AG04450 (cell line): ENCODE data around the gene TMEM87B. TPM values are rescaled to one million over a fixed set of nuclear protein-coding genes. Genes with fewer than 3 reads are reported as not detected.
"Not testable (repeated sequence)": the region's sequence is repeated elsewhere in the genome, so short reads cannot be mapped to it uniquely, and the experiment has no call there.

Experiments used
- CTCF ChIA-PET: fragments of 300-600, 350-600 bp; formaldehyde crosslinking; extraction: SDS; loops from one replicate; lab custom pipeline; 2022; ENCODE audit warnings: antibody characterized with exemption, inconsistent platforms; lab: Charles Lee
- POLR2A ChIA-PET: fragments of 350-600 bp; formaldehyde crosslinking; extraction: SDS; loops from one replicate; lab custom pipeline; 2021; ENCODE audit warnings: antibody characterized with exemption, inconsistent platforms; lab: Yijun Ruan, JAX
- DNase-seq: peaks from one replicate; pipeline ENCODE4 v3.0.0-alpha.2; 2011; ENCODE audit warnings: low read depth, low spot score
- H3K27ac ChIP-seq: one replicate; pipeline ENCODE4 v1.5.1; 2012; ENCODE audit warnings: low read depth, low read length, control low read depth
- H3K27me3 ChIP-seq: one replicate; pipeline ENCODE4 v1.6.0; 2012; ENCODE audit warnings: low read length; ENCODE audit not compliant: control insufficient read depth, insufficient read depth
- H3K4me3 ChIP-seq: 2 replicates; pipeline ENCODE4 v1.5.1; 2011; ENCODE audit warnings: mild to moderate bottlenecking, low read depth, low read length, control low read depth
- H3K9me3 ChIP-seq: 2 replicates; pipeline ENCODE4 v1.5.1; 2012; ENCODE audit warnings: low read length; ENCODE audit not compliant: control insufficient read depth, insufficient read depth
- CTCF ChIP-seq: IDR thresholded peaks from 2 replicates; pipeline ENCODE4 v1.5.1; 2011; ENCODE audit warnings: low read depth, low read length, control low read depth, inconsistent platforms
- polyA plus RNA-seq: library from polyadenylated mRNA; depleted of rRNA; stranded (reverse); fragments of >200 nt; gene quantifications from 2 replicates; pipeline ENCODE4 v1.2.3, GENCODE V29; 2011

The TMEM87B gene
- polyA plus RNA-seq, 1 experiment: 24.5 TPM

- ChIA-PET POLR2A (no interaction called here), CTCF (no interaction called here)
- H3K27ac ChIP-seq: no peak overlapping the region
- H3K27me3 ChIP-seq: peaks cover 14% of the 10 kb centered on the region
- H3K9me3 ChIP-seq: no peaks in the 10 kb centered on the region
- no peak overlapping the region for H3K4me3 ChIP-seq
- TF ChIP-seq CTCF: no peak
- no peak for DNase-seq
These were observed 22.9 kb upstream of the TMEM87B start for GRCh38 chr2:112032224-112032586.

DNA sequence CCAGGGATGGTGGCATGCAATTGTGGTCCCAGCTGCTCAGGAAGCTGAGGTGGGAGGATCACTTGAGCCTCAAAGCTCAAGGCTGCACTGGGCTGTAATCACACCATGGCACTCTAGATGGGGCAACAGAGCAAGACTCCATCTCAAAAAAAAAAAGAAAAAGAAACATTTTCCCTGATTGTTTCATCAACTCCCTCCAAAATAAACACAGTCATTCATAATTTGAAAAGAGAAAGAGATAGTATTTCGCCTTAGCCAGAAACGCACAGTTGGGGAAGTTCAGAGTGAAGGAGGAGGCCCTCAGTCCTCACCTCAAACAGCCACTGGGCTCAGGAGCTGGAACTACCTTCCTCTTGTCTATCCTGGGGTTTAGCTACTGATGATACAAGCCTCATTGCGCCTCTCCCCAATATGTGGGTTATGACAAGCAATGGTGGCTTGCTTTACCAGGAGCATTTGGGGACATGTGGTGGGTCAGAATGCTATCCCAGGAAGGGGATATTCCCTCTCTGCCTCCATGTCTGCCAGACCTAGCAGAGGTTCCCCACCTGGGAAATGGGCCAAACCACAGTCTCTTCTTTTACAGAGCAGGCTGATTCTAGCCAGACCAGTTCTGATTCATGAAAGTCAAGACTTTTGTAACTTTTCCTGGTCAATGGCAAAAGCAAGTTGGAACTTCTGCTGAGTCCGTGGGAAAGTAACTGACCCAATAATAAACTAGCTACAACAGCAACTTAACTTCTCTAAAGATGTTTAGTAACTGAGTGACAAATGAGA lies 22.2 kb upstream of the TMEM87B start:
- ChIA-PET CTCF (interaction anchor here (0.7 to 1.5 kb wide), 2 partner anchors 16 to 123 kb away, joined by 3 to 4 read pairs; no protein-coding TSS in a partner anchor), POLR2A (no interaction called here)
- H3K27ac ChIP-seq: no peak overlapping the region
- no peak for DNase-seq
- peaks cover 10% of the 10 kb centered on the region for H3K27me3 ChIP-seq
- H3K9me3 ChIP-seq: no peaks in the 10 kb centered on the region
- no peak for TF ChIP-seq CTCF
- H3K4me3 ChIP-seq: no peak overlapping the region

DNA sequence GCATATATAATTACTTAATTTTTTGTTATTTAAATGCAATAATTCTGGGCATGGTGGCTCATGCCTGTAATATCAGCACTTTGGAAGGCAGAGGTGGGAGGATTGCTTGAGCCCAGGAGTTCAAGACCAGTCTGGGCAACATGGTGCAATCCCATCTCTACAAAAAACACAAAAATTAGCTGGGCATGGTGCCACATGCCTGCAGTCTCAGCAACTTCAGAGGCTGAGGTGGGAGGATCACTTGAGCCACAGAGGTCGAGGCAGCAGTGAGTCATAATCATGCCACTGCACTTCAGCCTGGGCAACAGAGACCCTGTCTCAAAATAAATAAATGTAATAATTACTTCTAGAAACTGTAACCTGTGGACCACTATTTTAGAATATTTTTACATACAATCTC lies 21.5 kb upstream of the TMEM87B start:
- no peak overlapping the region for H3K27ac ChIP-seq
- H3K27me3 ChIP-seq: peaks cover 9% of the 10 kb centered on the region
- CTCF ChIA-PET: interaction anchor here (0.7 to 1.5 kb wide), 2 partner anchors 15 to 124 kb away, joined by 3 to 4 read pairs; no protein-coding TSS in a partner anchor

DNA sequence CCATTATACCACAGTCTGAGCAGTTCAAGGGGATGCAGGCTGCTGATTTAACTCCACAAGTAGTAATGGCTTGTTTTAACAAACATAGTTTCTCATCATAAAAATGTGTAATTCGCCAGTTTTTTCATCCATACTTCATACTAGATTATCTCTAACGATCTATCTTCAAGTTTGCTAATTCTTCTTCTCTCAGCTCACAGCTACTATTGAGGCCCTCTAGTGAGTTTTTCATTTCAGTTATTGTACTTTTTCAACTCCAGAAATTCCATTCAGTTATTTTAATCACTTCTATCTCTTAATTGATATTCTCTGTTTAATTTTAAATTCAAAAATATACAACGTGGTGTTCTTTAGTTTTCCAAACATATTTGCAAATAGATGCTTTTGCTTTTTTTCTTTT lies 20.1 kb upstream of the TMEM87B start:
- H3K4me3 ChIP-seq: no peak overlapping the region
- CTCF ChIA-PET: no interaction called here
- H3K9me3 ChIP-seq: peaks cover 5% of the 10 kb centered on the region; the same call in 1 of the 2 replicates
- POLR2A ChIA-PET: interaction anchor here (0.7 kb wide), 1 partner anchor 40 kb away, joined by 4 read pairs; no protein-coding TSS in a partner anchor
- peaks cover 6% of the 10 kb centered on the region for H3K27me3 ChIP-seq
- H3K27ac ChIP-seq: no peak overlapping the region
- DNase-seq: no peak
- TF ChIP-seq CTCF: no peak

More for the DNA sequence above, 21.5 kb upstream of the TMEM87B start:
- Histone ChIP-seq H3K4me3 (no peak overlapping the region), H3K9me3 (no peaks in the 10 kb centered on the region)
- POLR2A ChIA-PET: no interaction called here
- DNase-seq: no peak
- TF ChIP-seq CTCF: no peak

- POLR2A ChIA-PET: interaction anchor here (0.7 kb wide), 1 partner anchor 39 kb away, joined by 4 read pairs; no protein-coding TSS in a partner anchor
- CTCF ChIA-PET: no interaction called here
- no peak for DNase-seq
- Histone ChIP-seq H3K27me3 (peaks cover 3% of the 10 kb centered on the region), H3K9me3 (peaks cover 5% of the 10 kb centered on the region; the same call in 1 of the 2 replicates), H3K27ac (no peak overlapping the region), H3K4me3 (no peak overlapping the region)
- TF ChIP-seq CTCF: no peak
These were observed 19.3 kb upstream of the TMEM87B start for GRCh38 chr2:112035786-112036185.

DNA sequence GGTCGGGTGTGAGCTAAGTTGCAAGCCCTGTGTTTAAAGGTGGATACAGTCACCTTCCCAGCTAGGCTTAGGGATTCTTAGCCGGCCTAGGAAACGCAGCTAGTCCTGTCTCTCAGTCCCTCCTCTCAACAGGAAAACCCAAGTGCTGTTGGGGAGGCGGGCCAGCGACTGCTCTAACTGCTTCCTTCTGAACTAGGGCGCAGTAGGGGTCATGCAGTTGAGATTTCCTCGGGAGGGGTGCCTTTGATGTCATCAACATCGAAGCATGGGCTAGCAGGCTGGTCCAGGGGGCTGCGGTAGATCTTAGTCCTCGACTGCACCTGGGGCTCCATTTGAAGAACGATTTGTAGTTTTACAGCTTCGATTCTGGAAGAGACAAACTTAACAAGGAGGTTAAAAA lies 15.5 kb upstream of the TMEM87B start:
- H3K27ac ChIP-seq, H3K9me3 ChIP-seq, H3K4me3 ChIP-seq, H3K27me3 ChIP-seq, DNase-seq: not testable (repeated sequence)
- ChIA-PET POLR2A (interaction anchor here (0.7 kb wide), 1 partner anchor 94 kb away, joined by 6 read pairs; no protein-coding TSS in a partner anchor), CTCF (interaction anchor here (0.6 kb wide), 1 partner anchor 515 kb away, joined by 4 read pairs; no protein-coding TSS in a partner anchor)

DNA sequence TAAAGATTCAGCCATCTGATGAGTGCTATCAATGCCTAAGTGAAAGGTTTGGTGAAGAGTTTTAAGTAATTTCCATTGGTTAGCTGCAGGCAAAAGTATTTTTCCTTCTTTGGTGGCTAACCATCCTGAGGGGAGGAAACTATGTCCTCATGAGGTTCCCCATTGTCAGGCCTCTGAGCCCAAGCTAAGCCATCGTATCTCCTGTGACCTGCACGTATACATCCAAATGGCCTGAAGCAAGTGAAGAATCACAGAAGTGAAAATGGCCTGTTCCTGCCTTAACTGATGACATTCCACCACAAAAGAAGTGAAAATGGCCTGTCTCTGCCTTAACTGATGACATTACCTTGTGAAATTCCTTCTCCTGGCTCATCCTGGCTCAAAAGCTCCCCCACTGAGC lies 15.0 kb upstream of the TMEM87B start:
- CTCF ChIA-PET, H3K27ac ChIP-seq, H3K27me3 ChIP-seq, POLR2A ChIA-PET, H3K4me3 ChIP-seq, DNase-seq: not testable (repeated sequence)
- peaks cover 13% of the 10 kb centered on the region for H3K9me3 ChIP-seq
